HEK293T (cell line): Measurements from ENCODE around the gene PIBF1.

Experiments used
- ARNT ChIP-seq: fragments of 450-650 bp; IDR thresholded peaks from 2 replicates; pipeline ENCODE4 v1.6.1; 2017; ENCODE audit warnings: mild to moderate bottlenecking
- BHLHE40 ChIP-seq: fragments of 450-650 bp; IDR thresholded peaks from 2 replicates; pipeline ENCODE4 v1.6.1; 2016; ENCODE audit warnings: mild to moderate bottlenecking, moderate library complexity, borderline replicate concordance
- CTBP1 ChIP-seq: fragments of 450-650 bp; IDR thresholded peaks from 2 replicates; pipeline ENCODE4 v1.6.1; 2016; ENCODE audit warnings: borderline replicate concordance
- FOXA1 ChIP-seq: fragments of 450-650 bp; IDR thresholded peaks from 2 replicates; pipeline ENCODE4 v1.6.1; 2016; ENCODE audit warnings: mild to moderate bottlenecking
- FOXK2 ChIP-seq: fragments of 450-650 bp; IDR thresholded peaks from 2 replicates; pipeline ENCODE4 v1.6.1; 2016; ENCODE audit warnings: mild to moderate bottlenecking
- FOXM1 ChIP-seq: fragments of 450-650 bp; IDR thresholded peaks from 2 replicates; pipeline ENCODE4 v1.6.1; 2017; ENCODE audit warnings: mild to moderate bottlenecking, borderline replicate concordance
- HDGF ChIP-seq: fragments of 450-650 bp; IDR thresholded peaks from 2 replicates; pipeline ENCODE4 v1.6.1; 2017; ENCODE audit warnings: antibody characterized with exemption, borderline replicate concordance
- L3MBTL2 ChIP-seq: fragments of 450-650 bp; conservative IDR thresholded peaks from 2 replicates; pipeline ENCODE4 v1.6.1; 2016; ENCODE audit warnings: mild to moderate bottlenecking
- NFRKB ChIP-seq: fragments of 450-650 bp; IDR thresholded peaks from 2 replicates; pipeline ENCODE4 v1.6.1; 2016; ENCODE audit warnings: mild to moderate bottlenecking, moderate library complexity
- SP1 ChIP-seq: fragments of 450-650 bp; IDR thresholded peaks from 2 replicates; pipeline ENCODE4 v1.6.1; 2017
- SUZ12 ChIP-seq: fragments of 450-650 bp; IDR thresholded peaks from 2 replicates; pipeline ENCODE4 v1.6.1; 2016; ENCODE audit warnings: mild to moderate bottlenecking
- TARDBP ChIP-seq: fragments of 450-650 bp; IDR thresholded peaks from 2 replicates; pipeline ENCODE4 v1.6.1; 2016
- ZNF384 ChIP-seq: fragments of 450-650 bp; IDR thresholded peaks from 2 replicates; pipeline ENCODE4 v1.6.1; 2016

- TF ChIP-seq SUZ12 (no peak), FOXK2 (no peak), BHLHE40 (no peak), L3MBTL2 (no peak), CTBP1 (no peak), ZNF384 (no peak), NFRKB (no peak), SP1 (no peak), FOXM1 (no peak), TARDBP (no peak), ARNT (no peak), FOXA1 (no peak), HDGF (no peak)
Observed at GRCh38 chr13:73062468-73062867, 280.5 kb downstream of the PIBF1 start.
